ENCODE measurements around the gene CASTOR1. TPM values are rescaled to one million over a fixed set of nuclear protein-coding genes. Genes with fewer than 3 reads are reported as not detected.

The CASTOR1 gene
- total RNA-seq, 1 donor from 2014 or later, result 15.9 TPM

DNA sequence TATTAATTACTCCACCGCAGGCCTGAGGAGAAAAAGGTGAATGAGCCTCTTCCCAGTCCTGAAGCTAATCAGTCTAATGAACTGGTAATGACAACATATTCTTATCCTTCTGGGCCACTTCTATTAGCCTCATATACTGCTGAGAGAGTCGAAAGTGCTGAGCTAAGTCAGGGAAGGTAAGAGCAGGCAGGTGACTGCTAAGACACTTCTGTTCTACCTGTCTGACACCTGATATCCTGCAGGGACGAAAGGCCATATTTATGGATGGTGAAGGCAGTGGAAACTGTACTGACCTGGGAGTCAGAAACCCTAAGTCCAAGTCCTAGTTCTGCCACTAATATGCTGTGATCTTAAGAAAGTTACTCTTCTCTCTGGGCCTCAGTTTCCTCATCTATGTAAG is 33.9 kb upstream of the CASTOR1 start:
- ATAC-seq, result no peak
- DNase-seq (ENCODE audit: low spot score), result no peak
- intact Hi-C loops (cut with DNase I), result no loop called here

DNA sequence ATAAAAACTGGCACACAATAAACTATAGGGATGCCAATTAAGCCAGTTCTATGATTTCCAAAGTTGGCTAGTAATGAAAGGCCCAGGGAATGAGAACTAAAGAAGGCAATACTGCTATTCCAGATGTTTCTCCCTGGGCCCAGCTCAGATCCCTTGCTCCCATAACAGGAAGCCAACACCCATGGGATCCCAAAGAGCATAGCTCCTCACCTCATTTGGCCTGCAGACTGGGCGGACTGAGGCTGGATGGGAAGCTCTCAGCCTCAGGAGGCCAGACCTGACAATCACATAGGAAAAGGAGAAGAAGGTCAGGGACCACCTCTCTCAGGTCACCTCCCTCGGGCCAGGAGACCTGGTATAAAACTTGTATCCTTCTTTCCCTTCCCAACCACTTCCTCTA is 32.2 kb upstream of the CASTOR1 start:
- no peak for ATAC-seq
- intact Hi-C loops (cut with DNase I), result no loop called here
- no peak for DNase-seq (ENCODE audit: low spot score)

DNA sequence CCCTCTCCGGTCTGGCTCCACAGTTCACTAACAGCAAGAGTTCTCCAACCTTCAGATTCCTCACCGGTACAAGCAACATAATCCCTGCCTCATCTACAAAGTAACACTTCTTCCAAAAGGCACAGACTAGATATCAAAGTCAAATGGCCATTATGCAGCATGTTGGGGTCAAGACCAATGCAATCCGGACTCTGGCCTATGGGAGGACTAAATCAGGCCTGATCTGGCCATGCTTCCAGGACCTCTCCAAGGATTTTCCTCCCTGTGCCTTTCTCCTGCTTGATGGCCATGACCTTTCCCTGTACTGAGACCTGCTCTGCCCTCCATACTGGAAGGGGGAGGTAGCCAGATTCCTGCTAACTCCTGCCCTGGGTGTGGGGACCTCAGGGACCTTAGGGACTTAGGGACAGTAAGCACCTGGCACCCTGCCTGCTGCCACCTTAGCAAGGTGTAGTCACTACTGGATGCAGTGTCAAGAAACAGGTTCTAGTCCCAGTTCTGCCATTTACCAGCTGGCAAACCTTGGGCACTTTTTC is 30.8 kb upstream of the CASTOR1 start:
- no peak for ATAC-seq
- DNase-seq (ENCODE audit: low spot score), result no peak
- intact Hi-C loops (cut with DNase I), result no loop called here

- ATAC-seq (no peak), DNase-seq (ENCODE audit: low spot score) (no peak)
- intact Hi-C loops (cut with DNase I), result no loop called here
These were observed 29.6 kb upstream of the CASTOR1 start for GRCh38 chr22:30318799-30319419.

DNA sequence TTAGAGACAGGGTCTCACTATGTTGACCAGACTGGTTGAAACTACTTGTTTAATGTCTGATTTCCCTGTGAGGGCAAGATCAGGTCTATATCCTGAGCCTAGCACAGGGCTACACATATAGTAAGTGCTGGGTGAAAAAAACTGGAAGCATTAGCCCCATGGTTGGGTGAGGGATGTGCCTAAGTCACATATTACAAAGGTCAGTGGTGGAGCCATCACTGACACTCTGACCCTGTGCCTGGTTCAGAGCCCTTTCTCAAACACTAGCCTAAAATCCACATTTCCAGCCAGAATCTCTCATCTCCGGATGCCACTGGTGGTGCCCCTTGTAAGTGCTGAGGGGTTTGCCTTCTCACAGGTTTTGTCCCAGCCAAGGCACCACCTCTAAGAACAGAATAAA is 28.5 kb upstream of the CASTOR1 start:
- intact Hi-C loops (cut with DNase I), result no loop called here
- no peak for ATAC-seq
- no peak for DNase-seq (ENCODE audit: low spot score)

GRCh38 chr22:30315962-30316576 is 26.8 kb upstream of the CASTOR1 start:
- intact Hi-C loops (cut with DNase I), result no loop called here
- DNase-seq (ENCODE audit: low spot score), result no peak
- ATAC-seq, result no peak

GRCh38 chr22:30314915-30315314 is 25.6 kb upstream of the CASTOR1 start:
- ATAC-seq (no peak), DNase-seq (ENCODE audit: low spot score) (no peak)
- intact Hi-C loops (cut with DNase I), result no loop called here

- no peak for ATAC-seq
- intact Hi-C loops (cut with DNase I), result no loop called here
- no peak for DNase-seq (ENCODE audit: low spot score)
These were observed 24.4 kb upstream of the CASTOR1 start for GRCh38 chr22:30313527-30314363.

- no peak for ATAC-seq
- intact Hi-C loops (cut with DNase I), result no loop called here
These were observed 22.7 kb upstream of the CASTOR1 start for GRCh38 chr22:30312053-30312452.

GRCh38 chr22:30310881-30311771 is 21.8 kb upstream of the CASTOR1 start:
- DNase-seq (ENCODE audit: low spot score) (peak; percentile 77), ATAC-seq (peak; percentile 85)
- intact Hi-C loops (cut with DNase I), result no loop called here

More at GRCh38 chr22:30312053-30312452, 22.7 kb upstream of the CASTOR1 start:
- no peak for DNase-seq (ENCODE audit: low spot score)

DNA sequence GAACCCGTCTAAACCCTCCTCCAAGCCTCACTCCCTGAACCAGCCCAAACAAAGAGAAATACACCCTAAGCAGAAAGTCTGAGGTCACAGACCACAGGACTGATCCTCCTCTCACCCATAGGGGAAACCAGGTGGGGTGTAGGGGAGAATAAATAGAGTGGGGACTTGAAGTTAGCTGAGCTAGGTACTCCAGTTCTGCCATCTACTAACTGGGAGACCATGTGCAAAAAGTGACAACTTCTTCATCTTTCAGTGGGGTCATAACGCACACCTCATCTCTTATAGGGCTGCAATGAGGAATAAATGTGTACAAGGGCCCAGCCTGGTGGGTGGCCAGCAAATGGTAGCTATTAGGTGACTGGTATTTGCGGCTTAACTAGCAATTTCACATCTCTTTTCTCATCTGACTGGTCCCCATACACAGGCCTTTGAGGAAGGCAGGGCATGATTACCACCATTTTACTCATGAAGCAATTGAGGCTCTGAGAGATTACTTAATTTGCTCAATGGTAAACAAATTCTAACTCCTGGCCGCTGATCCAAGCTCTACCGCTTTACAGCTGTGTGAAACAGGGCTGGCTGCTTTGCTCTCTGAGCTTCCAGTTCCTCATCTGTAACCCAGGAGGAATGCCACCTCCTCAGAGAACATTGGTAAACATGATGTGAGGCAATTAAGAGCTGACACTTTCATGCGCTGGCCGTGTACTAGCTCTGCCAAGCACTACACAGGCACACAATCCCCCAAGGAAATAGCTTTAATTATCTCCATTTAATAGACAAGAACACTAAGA is 20.8 kb upstream of the CASTOR1 start:
- ATAC-seq, result peak; percentile 46
- DNase-seq (ENCODE audit: low spot score), result no peak
- intact Hi-C loops (cut with DNase I), result no loop called here

DNA sequence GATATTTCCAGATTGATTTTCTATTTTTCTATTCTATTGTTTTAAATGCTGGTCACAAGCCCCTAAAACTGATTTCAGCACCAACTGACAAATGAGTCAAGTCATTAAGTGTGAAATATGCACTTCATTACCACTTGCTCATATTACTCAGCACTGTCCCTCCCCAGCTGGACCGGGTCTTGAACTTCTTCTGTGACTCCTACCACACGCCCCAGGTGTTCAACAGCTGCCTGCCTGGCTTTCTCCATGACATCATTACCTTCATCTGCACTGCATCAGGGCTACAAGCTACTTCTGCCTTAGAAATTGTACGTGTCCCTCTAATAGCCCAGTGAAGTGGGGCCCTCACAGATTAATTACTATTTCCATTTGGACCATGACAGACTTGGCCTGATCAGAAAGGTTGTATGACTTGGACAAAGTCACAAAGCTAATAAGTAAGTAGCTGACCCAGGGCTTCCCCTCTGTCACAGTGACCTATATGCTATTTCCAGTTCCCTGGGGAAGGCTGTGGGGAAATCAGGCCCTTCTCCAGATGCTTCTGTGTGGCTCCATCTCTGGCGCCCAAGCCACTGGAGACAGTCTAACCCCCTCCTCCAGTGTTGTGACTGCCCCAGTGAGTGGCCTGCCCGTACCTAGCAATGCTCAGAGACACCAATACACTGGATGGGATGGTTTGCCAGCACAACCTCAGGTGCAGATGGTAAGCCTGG is 19.4 kb upstream of the CASTOR1 start:
- DNase-seq (ENCODE audit: low spot score) (no peak), ATAC-seq (no peak)
- intact Hi-C loops (cut with DNase I), result no loop called here

DNA sequence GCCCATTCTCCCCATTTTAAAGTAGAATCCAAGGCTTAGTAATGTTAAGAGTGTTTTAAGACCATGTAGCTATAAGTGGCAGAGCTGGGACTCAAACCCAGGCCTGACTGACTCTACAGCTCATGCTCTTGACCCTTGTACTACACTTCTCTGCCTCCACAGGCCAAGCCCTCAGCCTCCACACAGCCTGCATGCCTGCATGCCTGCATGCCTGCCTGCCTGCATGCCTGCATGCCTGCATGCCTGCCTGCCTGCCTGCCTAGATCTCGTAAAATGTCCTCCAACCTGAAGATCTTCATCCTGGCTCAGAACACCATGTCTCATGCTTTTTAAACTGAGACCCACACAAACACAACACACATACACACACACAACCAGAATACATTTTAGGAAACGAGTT is 18.8 kb upstream of the CASTOR1 start:
- ATAC-seq (no peak), DNase-seq (ENCODE audit: low spot score) (no peak)
- intact Hi-C loops (cut with DNase I), result no loop called here

DNA sequence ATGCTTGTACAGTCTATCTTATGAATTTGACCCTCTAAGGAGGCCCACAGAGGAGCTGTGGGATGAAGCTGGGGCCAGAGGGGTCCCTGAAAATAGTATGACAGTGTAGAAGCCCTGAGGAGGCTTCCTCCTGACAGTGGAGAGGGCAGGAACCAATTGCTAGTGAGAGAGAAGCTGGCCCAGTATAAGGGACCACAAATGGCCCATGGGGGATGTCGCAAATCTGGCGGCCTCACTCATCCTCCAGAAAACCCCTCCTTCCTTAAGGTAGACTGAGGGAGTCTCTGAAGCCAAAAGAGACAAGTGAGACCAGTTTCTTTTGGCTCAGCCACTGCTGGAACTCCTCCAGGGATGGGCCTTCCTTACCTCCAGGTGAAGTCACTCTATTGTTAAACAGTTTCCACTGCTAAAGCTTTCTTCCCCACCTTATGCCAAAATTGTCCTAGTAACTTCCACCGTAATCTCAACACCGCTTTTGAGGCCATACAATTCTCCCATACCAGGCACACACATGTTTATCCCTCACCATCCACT is 17.8 kb upstream of the CASTOR1 start:
- ATAC-seq, result no peak
- intact Hi-C loops (cut with DNase I), result no loop called here
- DNase-seq (ENCODE audit: low spot score), result no peak

DNA sequence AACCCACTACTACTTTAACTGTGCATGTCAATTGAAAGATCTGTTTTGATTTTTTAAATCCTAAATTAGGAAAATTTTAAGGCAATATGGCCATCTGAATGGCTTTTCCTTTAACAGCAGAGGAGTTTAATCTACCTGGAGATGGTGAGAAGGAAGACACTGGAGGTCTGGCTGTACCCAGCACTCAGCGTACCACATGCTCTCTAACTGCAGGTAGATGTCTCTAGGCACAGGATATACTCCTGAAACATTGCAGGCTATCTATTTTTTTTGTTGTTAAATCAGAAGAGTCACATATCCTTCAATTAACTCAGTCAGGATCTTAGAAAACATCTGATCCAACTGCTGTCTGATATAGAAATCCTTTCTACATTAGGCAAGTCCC is 17.3 kb upstream of the CASTOR1 start:
- DNase-seq (ENCODE audit: low spot score), result no peak
- intact Hi-C loops (cut with DNase I), result no loop called here
- ATAC-seq, result no peak

DNA sequence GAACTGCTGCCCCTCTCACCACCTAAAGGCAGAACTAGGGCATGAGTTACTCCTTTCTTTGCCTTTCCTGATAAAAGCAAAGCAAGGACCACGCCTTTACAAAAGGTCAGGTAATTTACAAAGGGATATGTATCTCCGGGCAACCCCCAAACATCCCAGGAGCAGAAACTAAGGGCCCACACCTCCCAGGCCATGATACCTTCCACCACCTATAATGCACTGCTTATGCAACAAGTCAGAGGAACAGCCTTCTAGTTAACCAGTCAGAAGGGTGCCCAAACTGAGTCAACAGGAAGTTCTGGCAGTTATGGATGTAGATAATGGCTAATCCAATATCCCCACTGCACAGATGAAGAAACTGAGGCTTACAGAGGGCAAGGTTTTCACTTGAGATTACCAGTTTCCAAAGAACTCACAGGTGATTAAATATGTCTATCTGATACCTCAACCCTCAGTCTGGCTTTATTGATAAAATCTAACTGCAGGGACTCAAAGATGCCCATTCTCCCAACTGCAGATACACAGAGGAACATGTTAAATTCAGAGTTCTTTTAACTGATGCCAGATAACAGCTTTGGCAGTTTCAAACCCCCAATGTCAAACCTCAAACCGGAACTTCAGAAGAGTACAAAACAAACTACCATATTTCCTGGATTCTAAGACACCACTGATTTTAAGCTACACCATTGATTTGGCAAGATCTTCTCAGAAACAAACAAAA is 16.8 kb upstream of the CASTOR1 start:
- intact Hi-C loops (cut with DNase I), result no loop called here
- DNase-seq (ENCODE audit: low spot score) (no peak), ATAC-seq (no peak)

GRCh38 chr22:30305519-30305905 is 16.2 kb upstream of the CASTOR1 start:
- ATAC-seq, result peak; percentile 84
- intact Hi-C loops (cut with DNase I), result no loop called here
- DNase-seq (ENCODE audit: low spot score), result peak; percentile 73
